Measurements from ENCODE around the gene DOCK2.

DNA sequence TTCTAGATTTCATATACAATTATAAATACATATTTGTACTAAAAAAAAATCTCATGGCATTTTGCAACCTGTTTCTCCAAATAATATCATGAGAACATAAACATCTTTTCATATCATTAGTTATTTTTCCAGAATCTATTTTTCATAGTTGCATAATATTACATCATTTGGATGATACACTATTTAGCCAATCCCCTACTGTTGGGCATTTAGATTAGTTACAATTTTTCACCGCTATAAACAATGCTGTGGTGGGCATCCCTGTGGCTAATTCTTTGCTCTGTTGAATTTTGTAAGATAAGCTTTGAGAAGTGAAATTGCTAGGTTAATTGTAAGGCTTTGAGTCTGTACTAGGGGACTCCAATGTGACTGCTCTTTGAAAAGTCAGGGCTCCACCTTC, 466.4 kb downstream of the DOCK2 start:
- TF ChIP-seq, protein P1, sequence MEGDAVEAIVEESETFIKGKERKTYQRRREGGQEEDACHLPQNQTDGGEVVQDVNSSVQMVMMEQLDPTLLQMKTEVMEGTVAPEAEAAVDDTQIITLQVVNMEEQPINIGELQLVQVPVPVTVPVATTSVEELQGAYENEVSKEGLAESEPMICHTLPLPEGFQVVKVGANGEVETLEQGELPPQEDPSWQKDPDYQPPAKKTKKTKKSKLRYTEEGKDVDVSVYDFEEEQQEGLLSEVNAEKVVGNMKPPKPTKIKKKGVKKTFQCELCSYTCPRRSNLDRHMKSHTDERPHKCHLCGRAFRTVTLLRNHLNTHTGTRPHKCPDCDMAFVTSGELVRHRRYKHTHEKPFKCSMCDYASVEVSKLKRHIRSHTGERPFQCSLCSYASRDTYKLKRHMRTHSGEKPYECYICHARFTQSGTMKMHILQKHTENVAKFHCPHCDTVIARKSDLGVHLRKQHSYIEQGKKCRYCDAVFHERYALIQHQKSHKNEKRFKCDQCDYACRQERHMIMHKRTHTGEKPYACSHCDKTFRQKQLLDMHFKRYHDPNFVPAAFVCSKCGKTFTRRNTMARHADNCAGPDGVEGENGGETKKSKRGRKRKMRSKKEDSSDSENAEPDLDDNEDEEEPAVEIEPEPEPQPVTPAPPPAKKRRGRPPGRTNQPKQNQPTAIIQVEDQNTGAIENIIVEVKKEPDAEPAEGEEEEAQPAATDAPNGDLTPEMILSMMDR (IDR thresholded peaks at IDR 0.05) = no peak
- TF ChIP-seq POLR2A (IDR thresholded peaks at IDR 0.05) = no peak
